MM.1S (cell line): Measurements from ENCODE around the gene CAPS.

Experiments used
- DNase-seq: peaks from one replicate; pipeline ENCODE4 v3.0.0-alpha.2; 2015
- H2AFZ ChIP-seq: fragments of 300-600 bp; sonication (generic); 2 replicates; pipeline ENCODE4 v1.6.0; 2016; ENCODE audit warnings: antibody characterized with exemption, low read length
- H3F3A ChIP-seq: fragments of 300-600 bp; sonication (generic); 2 replicates; pipeline ENCODE4 v1.6.1; 2016; ENCODE audit warnings: mild to moderate bottlenecking, antibody characterized with exemption, low read length, moderate library complexity, mixed read lengths; ENCODE audit not compliant: insufficient read depth
- H3K27ac ChIP-seq: fragments of 300-600 bp; sonication (generic); 2 replicates; pipeline ENCODE4 v1.5.1; 2016; ENCODE audit warnings: mild to moderate bottlenecking, low read length
- H3K27me3 ChIP-seq: fragments of 300-600 bp; sonication (generic); replicated peaks from 2 replicates; pipeline ENCODE4 v1.6.0; 2016; ENCODE audit warnings: low read length; ENCODE audit not compliant: insufficient read depth
- H3K36me3 ChIP-seq: fragments of 300-600 bp; sonication (generic); replicated peaks from 2 replicates; pipeline ENCODE4 v1.6.1; 2016; ENCODE audit warnings: mild to moderate bottlenecking, low read length, mixed read lengths; ENCODE audit not compliant: insufficient read depth
- H3K4me1 ChIP-seq: fragments of 300-600 bp; sonication (generic); 2 replicates; pipeline ENCODE4 v1.6.1; 2016; ENCODE audit warnings: low read length, mixed read lengths
- H3K4me2 ChIP-seq: fragments of 300-600 bp; sonication (generic); 2 replicates; pipeline ENCODE4 v1.6.0; 2016; ENCODE audit warnings: low read depth, low read length
- H3K4me3 ChIP-seq: fragments of 300-600 bp; sonication (generic); 2 replicates; pipeline ENCODE4 v1.5.1; 2016; ENCODE audit warnings: low read length, mixed read lengths
- H3K79me2 ChIP-seq: fragments of 300-600 bp; sonication (generic); 2 replicates; pipeline ENCODE4 v1.6.1; 2016; ENCODE audit warnings: mixed run types, low read length, mixed read lengths
- H3K9ac ChIP-seq: fragments of 300-600 bp; sonication (generic); 2 replicates; pipeline ENCODE4 v1.6.1; 2016; ENCODE audit warnings: low read length, mixed read lengths
- H3K9me2 ChIP-seq: fragments of 300-600 bp; sonication (generic); replicated peaks from 2 replicates; pipeline ENCODE4 v1.6.1; 2016; ENCODE audit warnings: mild to moderate bottlenecking, low read length, mixed read lengths; ENCODE audit not compliant: insufficient read depth
- H3K9me3 ChIP-seq: fragments of 300-600 bp; sonication (generic); replicated peaks from 2 replicates; pipeline ENCODE4 v1.6.1; 2016; ENCODE audit warnings: mild to moderate bottlenecking, low read length, mixed read lengths; ENCODE audit not compliant: insufficient read depth
- H4K20me1 ChIP-seq: fragments of 300-600 bp; sonication (generic); 2 replicates; pipeline ENCODE4 v1.6.1; 2016; ENCODE audit warnings: mild to moderate bottlenecking, low read length, moderate library complexity, mixed read lengths; ENCODE audit not compliant: insufficient read depth
- CTCF ChIP-seq: fragments of 300-600 bp; sonication (generic); IDR thresholded peaks from 2 replicates; pipeline ENCODE4 v1.5.1; 2016; ENCODE audit warnings: antibody characterized with exemption, low read length, mixed read lengths
- EZH2 ChIP-seq: fragments of 300-600 bp; sonication (generic); optimal IDR thresholded peaks from 2 replicates; pipeline ENCODE3; 2017; ENCODE audit warnings: low read depth, mild to moderate bottlenecking, antibody characterized with exemption, low read length, mixed read lengths
- EZH2phosphoT487 ChIP-seq: fragments of 300-600 bp; sonication (generic); IDR thresholded peaks from 2 replicates; pipeline ENCODE4 v1.6.1; 2018; ENCODE audit warnings: antibody characterized with exemption, low read length

The CAPS gene

GRCh38 chr19:5952193-5953029 is 38.4 kb downstream of the CAPS start:
- H3K9ac ChIP-seq = no peak overlapping the region
- H3K4me2 ChIP-seq = no peak overlapping the region
- peaks cover 91% of the 10 kb centered on the region for H3K79me2 ChIP-seq

GRCh38 chr19:5953030-5953589 is 39.1 kb downstream of the CAPS start:
- Histone ChIP-seq H2AFZ (no peak overlapping the region), H3K4me3 (no peak overlapping the region), H3K9ac (no peak overlapping the region), H3K9me2 (no peaks in the 10 kb centered on the region), H3K27me3 (no peaks in the 10 kb centered on the region), H3K79me2 (peaks cover 91% of the 10 kb centered on the region), H3K4me1 (peaks cover 55% of the 10 kb centered on the region), H3K9me3 (no peaks in the 10 kb centered on the region), H3K4me2 (no peak overlapping the region), H4K20me1 (peaks cover 12% of the 10 kb centered on the region), H3F3A (peaks cover 28% of the 10 kb centered on the region), H3K36me3 (no peaks in the 10 kb centered on the region), H3K27ac (no peak overlapping the region)
- no peak for DNase-seq
- TF ChIP-seq EZH2 = no peak
- no peak for TF ChIP-seq CTCF
- TF ChIP-seq EZH2phosphoT487 = no peak

More at GRCh38 chr19:5952193-5953029, 38.4 kb downstream of the CAPS start:
- TF ChIP-seq EZH2 = no peak
- TF ChIP-seq CTCF = no peak
- TF ChIP-seq EZH2phosphoT487 = no peak
- H3F3A ChIP-seq = peaks cover 28% of the 10 kb centered on the region
- H3K27me3 ChIP-seq = no peaks in the 10 kb centered on the region
- no peaks in the 10 kb centered on the region for H3K9me2 ChIP-seq
- peaks cover 6% of the 10 kb centered on the region; the same call in 1 of the 2 replicates for H4K20me1 ChIP-seq
- H3K4me1 ChIP-seq = peaks cover 55% of the 10 kb centered on the region
- no peaks in the 10 kb centered on the region; the same call in 1 of the 2 replicates for H3K36me3 ChIP-seq
- H3K4me3 ChIP-seq = no peak overlapping the region
- no peaks in the 10 kb centered on the region for H3K9me3 ChIP-seq
- H3K27ac ChIP-seq = peak overlapping the region; percentile 87; the same call in 1 of the 2 replicates
- H2AFZ ChIP-seq = no peak overlapping the region
- no peak for DNase-seq

GRCh38 chr19:5953680-5954213 is 39.7 kb downstream of the CAPS start:
- Histone ChIP-seq H4K20me1 (peaks cover 18% of the 10 kb centered on the region), H3K9me3 (no peaks in the 10 kb centered on the region), H3K36me3 (0 out of 2 replicates have a peak, but pooled peaks cover 3% of the 10 kb centered on the region), H3K9ac (no peak overlapping the region), H3K4me2 (no peak overlapping the region), H3K9me2 (no peaks in the 10 kb centered on the region), H3K79me2 (peaks cover 91% of the 10 kb centered on the region), H3F3A (peaks cover 25% of the 10 kb centered on the region), H3K4me1 (peaks cover 50% of the 10 kb centered on the region), H3K27me3 (no peaks in the 10 kb centered on the region), H3K4me3 (no peak overlapping the region), H2AFZ (no peak overlapping the region), H3K27ac (no peak overlapping the region)
- no peak for DNase-seq
- TF ChIP-seq CTCF (no peak), EZH2 (no peak), EZH2phosphoT487 (no peak)
